ENCODE results near the gene TMEM184C.

The TMEM184C gene

GRCh38 chr4:147683188-147683591 is 66.0 kb downstream of the TMEM184C start:
- no peak for TF ChIP-seq CTCF (IDR thresholded peaks at IDR 0.05; ENCODE audit: low read length, missing control alignments)
- peak; percentile 44 for DNase-seq (ENCODE audit: low read depth)
- peak overlapping the region; percentile 78 for H3K4me3 ChIP-seq (replicated peaks; ENCODE audit: low read depth, low read length)

GRCh38 chr4:147683717-147684700 is 66.8 kb downstream of the TMEM184C start, which contains the start of gene PRMT9:
PRMT9 (minus strand) TSS chr4:147684163; CDS start chr4:147683987, 176 bp downstream.
- peak; percentile 95 for DNase-seq (ENCODE audit: low read depth)
- peak within 1 kb of the TSS; percentile 78 for H3K4me3 ChIP-seq (replicated peaks; ENCODE audit: low read depth, low read length)
- no peak for TF ChIP-seq CTCF (IDR thresholded peaks at IDR 0.05; ENCODE audit: low read length, missing control alignments)

GRCh38 chr4:147689067-147689466 is 71.9 kb downstream of the TMEM184C start:
- TF ChIP-seq CTCF (IDR thresholded peaks at IDR 0.05; ENCODE audit: low read length, missing control alignments) = no peak
- no peak for DNase-seq (ENCODE audit: low read depth)
- H3K4me3 ChIP-seq (replicated peaks; ENCODE audit: low read depth, low read length) = no peak overlapping the region

- H3K4me3 ChIP-seq (replicated peaks; ENCODE audit: low read depth, low read length) = no peak overlapping the region
- TF ChIP-seq CTCF (IDR thresholded peaks at IDR 0.05; ENCODE audit: low read length, missing control alignments) = no peak
- DNase-seq (ENCODE audit: low read depth) = no peak
Observed at GRCh38 chr4:147691820-147692219, 74.6 kb downstream of the TMEM184C start.

- H3K4me3 ChIP-seq (replicated peaks; ENCODE audit: low read depth, low read length) = no peak overlapping the region
- TF ChIP-seq CTCF (IDR thresholded peaks at IDR 0.05; ENCODE audit: low read length, missing control alignments) = no peak
- no peak for DNase-seq (ENCODE audit: low read depth)
Observed at GRCh38 chr4:147693218-147693617, 76.0 kb downstream of the TMEM184C start.

- H3K4me3 ChIP-seq (replicated peaks; ENCODE audit: low read depth, low read length) = no peak overlapping the region
- no peak for TF ChIP-seq CTCF (IDR thresholded peaks at IDR 0.05; ENCODE audit: low read length, missing control alignments)
Observed at GRCh38 chr4:147696866-147697265, 79.7 kb downstream of the TMEM184C start.

More at GRCh38 chr4:147696866-147697265, 79.7 kb downstream of the TMEM184C start:
- DNase-seq (ENCODE audit: low read depth) = no peak
